Panc1 (cell line): Measurements from ENCODE around the gene RSPH4A. TPM values are rescaled to one million over a fixed set of nuclear protein-coding genes. Genes with fewer than 3 reads are reported as not detected.

ENCODE experiments used
- ATAC-seq: fragments of 200-7000 bp; cut with Tn5 transposase; 2 replicates; pipeline ENCODE4 v1.9.1; 2020; ENCODE audit warnings: mild to moderate bottlenecking, moderate library complexity
- BruUV-seq: library from RNA; stranded (reverse); fragments of 400-500 nt; replicated peaks from 2 replicates; lab custom pipeline; 2021; lab: Mats Ljungman, UMichigan
- CTCF ChIA-PET: fragments of 300-600 bp; sonication (Branson Sonifier 250); formaldehyde crosslinking; loops from one replicate; lab custom pipeline; 2022; ENCODE audit warnings: antibody characterized with exemption; lab: Charles Lee
- POLR2A ChIA-PET: fragments of 300-600 bp; sonication (Branson Sonifier 250); formaldehyde crosslinking; loops from one replicate; lab custom pipeline; 2022; ENCODE audit warnings: antibody characterized with exemption; lab: Charles Lee
- DNase-seq: peaks from one replicate; pipeline ENCODE4 v3.0.0-alpha.2; 2010; ENCODE audit warnings: low read depth, low spot score
- H3K27ac ChIP-seq: 2 replicates; pipeline ENCODE4 v1.5.1; 2011; ENCODE audit warnings: mild to moderate bottlenecking, low read length, inconsistent platforms
- H3K27me3 ChIP-seq: fragments of 200-500 bp; sonication (Bioruptor generic); 2 replicates; pipeline ENCODE4 v1.6.0; 2014; ENCODE audit warnings: low read length, inconsistent platforms; ENCODE audit not compliant: control insufficient read depth, insufficient read depth
- H3K36me3 ChIP-seq: fragments of 200-500 bp; sonication (Bioruptor generic); 2 replicates; pipeline ENCODE4 v1.5.1; 2014; ENCODE audit warnings: inconsistent platforms, mild to moderate bottlenecking, low read length, moderate library complexity; ENCODE audit not compliant: control insufficient read depth, insufficient read depth
- H3K4me1 ChIP-seq: 2 replicates; pipeline ENCODE4 v1.5.1; 2011; ENCODE audit warnings: inconsistent platforms, mild to moderate bottlenecking, low read length, moderate library complexity; ENCODE audit not compliant: control insufficient read depth, insufficient read depth
- H3K4me3 ChIP-seq, 2 experiments: 2 replicates each; pipeline ENCODE4 v1.5.1; 2011 to 2012; ENCODE audit warnings: low read depth in 2 of 2, low read length in 2 of 2, mild to moderate bottlenecking in 2 of 2, inconsistent platforms in 1 of 2, moderate library complexity in 1 of 2
- H3K9me3 ChIP-seq: fragments of 200-500 bp; sonication (Bioruptor generic); 2 replicates; pipeline ENCODE4 v1.5.1; 2014; ENCODE audit warnings: low read depth, mild to moderate bottlenecking, inconsistent platforms, low read length, moderate library complexity; ENCODE audit not compliant: control insufficient read depth, insufficient read depth
- POLR2AphosphoS5 ChIP-seq: IDR thresholded peaks from 2 replicates; pipeline ENCODE4 v1.6.1; 2012; ENCODE audit warnings: mild to moderate bottlenecking, low read depth, low read length, moderate library complexity
- REST ChIP-seq, 2 experiments: IDR thresholded peaks; 2 replicates each; pipeline ENCODE4 v1.6.1; 2011 to 2012; ENCODE audit warnings: low read depth in 2 of 2, control low read depth in 1 of 2, low read length in 1 of 2, mild to moderate bottlenecking in 1 of 2, moderate library complexity in 1 of 2; ENCODE audit not compliant: insufficient read depth in 1 of 2
- SIN3A ChIP-seq: IDR thresholded peaks from 2 replicates; pipeline ENCODE4 v1.6.1; 2012; ENCODE audit warnings: low read depth, mild to moderate bottlenecking, low read length, moderate library complexity, borderline replicate concordance; ENCODE audit not compliant: insufficient read depth
- TCF7L2 ChIP-seq: IDR thresholded peaks from 2 replicates; pipeline ENCODE4 v1.6.1; 2011; ENCODE audit warnings: mild to moderate bottlenecking, low read depth, low read length, inconsistent platforms
- in situ Hi-C: cut with HindIII; loops from 2 replicates; pipeline ENCODE4 v1.10.0; 2016; ENCODE audit warnings: low sequenced_read_pairs, low pct_unique_long_range_greater_than_20kb
- intact Hi-C: fragments of 100-400 bp; cut with micrococcal nuclease; formaldehyde crosslinking; loops from one replicate; pipeline ENCODE4 v1.10.0; 2022; ENCODE audit not compliant: unreplicated experiment
- total RNA-seq: library from RNA; stranded (reverse); gene quantifications from one replicate; pipeline ENCODE4 v1.2.1, GENCODE V29; 2021; ENCODE audit not compliant: unreplicated experiment
- TF ChIP-seq, protein P1 (sequence below): fragments of 450-650 bp; IDR thresholded peaks from 2 replicates; pipeline ENCODE4 v1.5.1; 2017; ENCODE audit warnings: mild to moderate bottlenecking

The RSPH4A gene
- total RNA-seq, 1 experiment from 2014 or later, result 0.44 TPM

GRCh38 chr6:116572162-116572561 lies 44.1 kb upstream of the RSPH4A start:
- ATAC-seq, result no peak
- TF ChIP-seq POLR2AphosphoS5, result no peak
- TF ChIP-seq TCF7L2, result no peak
- TF ChIP-seq REST (IDR thresholded peaks at IDR 0.05; ENCODE audit: insufficient read depth in 1 of 2, low read depth in 2 of 2, low read length in 1 of 2), result no peak
- TF ChIP-seq, protein P1, sequence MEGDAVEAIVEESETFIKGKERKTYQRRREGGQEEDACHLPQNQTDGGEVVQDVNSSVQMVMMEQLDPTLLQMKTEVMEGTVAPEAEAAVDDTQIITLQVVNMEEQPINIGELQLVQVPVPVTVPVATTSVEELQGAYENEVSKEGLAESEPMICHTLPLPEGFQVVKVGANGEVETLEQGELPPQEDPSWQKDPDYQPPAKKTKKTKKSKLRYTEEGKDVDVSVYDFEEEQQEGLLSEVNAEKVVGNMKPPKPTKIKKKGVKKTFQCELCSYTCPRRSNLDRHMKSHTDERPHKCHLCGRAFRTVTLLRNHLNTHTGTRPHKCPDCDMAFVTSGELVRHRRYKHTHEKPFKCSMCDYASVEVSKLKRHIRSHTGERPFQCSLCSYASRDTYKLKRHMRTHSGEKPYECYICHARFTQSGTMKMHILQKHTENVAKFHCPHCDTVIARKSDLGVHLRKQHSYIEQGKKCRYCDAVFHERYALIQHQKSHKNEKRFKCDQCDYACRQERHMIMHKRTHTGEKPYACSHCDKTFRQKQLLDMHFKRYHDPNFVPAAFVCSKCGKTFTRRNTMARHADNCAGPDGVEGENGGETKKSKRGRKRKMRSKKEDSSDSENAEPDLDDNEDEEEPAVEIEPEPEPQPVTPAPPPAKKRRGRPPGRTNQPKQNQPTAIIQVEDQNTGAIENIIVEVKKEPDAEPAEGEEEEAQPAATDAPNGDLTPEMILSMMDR, result no peak
- TF ChIP-seq SIN3A, result no peak
- Histone ChIP-seq H3K27ac (peak overlapping the region; percentile 98), H3K36me3 (peaks cover 9% of the 10 kb centered on the region), H3K27me3 (no peaks in the 10 kb centered on the region), H3K4me3 (peak overlapping the region; percentile 83 to 97), H3K4me1 (peaks cover 22% of the 10 kb centered on the region), H3K9me3 (no peaks in the 10 kb centered on the region)
- no peak for DNase-seq
- CTCF ChIA-PET, result interaction anchor here (0.6 to 0.9 kb wide), 2 partner anchors 303 to 353 kb away, joined by 3 read pairs; no protein-coding TSS in a partner anchor
- in situ Hi-C loops (no loop called here), intact Hi-C loops (no loop called here)
- POLR2A ChIA-PET, result no interaction called here
- no TSS peak for BruUV-seq

DNA sequence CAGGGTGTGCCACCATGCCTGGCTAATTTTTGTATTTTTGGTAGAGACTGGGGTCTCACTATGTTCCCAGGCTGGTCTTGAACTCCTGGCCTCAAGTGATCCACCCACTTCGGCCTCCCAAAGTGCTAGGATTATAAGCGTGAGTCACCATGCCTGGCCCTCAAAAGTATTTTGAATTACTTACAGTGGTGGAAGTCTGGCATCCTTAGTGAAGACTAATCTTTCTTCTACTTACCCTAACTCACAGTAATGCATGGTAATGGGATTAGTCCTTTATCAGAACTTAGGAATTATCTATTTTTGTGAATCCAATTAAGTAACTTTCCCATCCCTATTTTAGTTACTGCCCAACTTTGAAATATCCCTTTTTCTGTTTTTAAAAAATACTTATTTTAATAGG lies 41.1 kb upstream of the RSPH4A start:
- BruUV-seq, result no TSS peak
- no peak overlapping the region for H3K27ac ChIP-seq
- no peaks in the 10 kb centered on the region for H3K9me3 ChIP-seq
- ChIA-PET POLR2A (no interaction called here), CTCF (no interaction called here)
- peaks cover 13% of the 10 kb centered on the region for H3K4me1 ChIP-seq
- no peak for TF ChIP-seq TCF7L2
- TF ChIP-seq, protein P1, result no peak
- no peak for TF ChIP-seq SIN3A
- TF ChIP-seq POLR2AphosphoS5, result no peak
- TF ChIP-seq REST (IDR thresholded peaks at IDR 0.05; ENCODE audit: insufficient read depth in 1 of 2, low read depth in 2 of 2, low read length in 1 of 2), result no peak
- peaks cover 15% of the 10 kb centered on the region for H3K36me3 ChIP-seq
- H3K27me3 ChIP-seq, result no peaks in the 10 kb centered on the region
- DNase-seq (no peak), ATAC-seq (no peak)
- in situ Hi-C loops, result no loop called here
- no peak overlapping the region for H3K4me3 ChIP-seq
- intact Hi-C loops, result no loop called here
